Fibroblast of skin of back (primary cell): ENCODE results near the gene UBAP2.
"Not testable (repeated sequence)": the region's sequence is repeated elsewhere in the genome, so short reads cannot be mapped to it uniquely, and the experiment has no call there.

Experiments used
- DNase-seq: peaks from one replicate; pipeline ENCODE4 v3.0.0-alpha.2; 2013

UBAP2 gene

GRCh38 chr9:34046784-34047379 is 1.8 kb downstream of the UBAP2 start:
- no peak for DNase-seq

- no peak for DNase-seq
Observed at GRCh38 chr9:34045903-34046302, 2.8 kb downstream of the UBAP2 start.

GRCh38 chr9:34042074-34042473 is 6.6 kb downstream of the UBAP2 start:
- DNase-seq = not testable (repeated sequence)

GRCh38 chr9:34038851-34039250 is 9.8 kb downstream of the UBAP2 start:
- not testable (repeated sequence) for DNase-seq

GRCh38 chr9:34037626-34038025 is 11.1 kb downstream of the UBAP2 start:
- DNase-seq = no peak

- no peak for DNase-seq
Observed at GRCh38 chr9:34036625-34037024, 12.1 kb downstream of the UBAP2 start.

GRCh38 chr9:34035656-34036055 is 13.0 kb downstream of the UBAP2 start:
- peak; percentile 17 for DNase-seq

GRCh38 chr9:34034698-34035065 is 14.0 kb downstream of the UBAP2 start:
- DNase-seq = no peak

GRCh38 chr9:34032631-34033030 is 16.1 kb downstream of the UBAP2 start:
- no peak for DNase-seq

- no peak for DNase-seq
Observed at GRCh38 chr9:34027845-34028574, 20.7 kb downstream of the UBAP2 start.

- DNase-seq = no peak
Observed at GRCh38 chr9:34025811-34026210, 22.9 kb downstream of the UBAP2 start.

GRCh38 chr9:34025062-34025461 is 23.6 kb downstream of the UBAP2 start:
- DNase-seq = no peak

GRCh38 chr9:34024476-34024875 is 24.2 kb downstream of the UBAP2 start:
- DNase-seq = not testable (repeated sequence)

- no peak for DNase-seq
Observed at GRCh38 chr9:34016149-34016548, 32.5 kb downstream of the UBAP2 start.

- no peak for DNase-seq
Observed at GRCh38 chr9:34010979-34011378, 37.7 kb downstream of the UBAP2 start.

- DNase-seq = no peak
Observed at GRCh38 chr9:34001951-34002350, 46.7 kb downstream of the UBAP2 start.

GRCh38 chr9:34001298-34001697 is 47.4 kb downstream of the UBAP2 start:
- DNase-seq = no peak

GRCh38 chr9:33995449-33995848 is 53.2 kb downstream of the UBAP2 start:
- no peak for DNase-seq

- no peak for DNase-seq
Observed at GRCh38 chr9:33993104-33993503, 55.6 kb downstream of the UBAP2 start.

- no peak for DNase-seq
Observed at GRCh38 chr9:33992632-33993031, 56.1 kb downstream of the UBAP2 start.

GRCh38 chr9:33988219-33988890 is 60.3 kb downstream of the UBAP2 start:
- DNase-seq = no peak

- no peak for DNase-seq
Observed at GRCh38 chr9:33976414-33976813, 72.3 kb downstream of the UBAP2 start.

GRCh38 chr9:33972698-33973097 is 76.0 kb downstream of the UBAP2 start:
- DNase-seq = no peak
